Placental pericyte (primary cell): ENCODE results near the gene GPATCH4. TPM values are rescaled to one million over a fixed set of nuclear protein-coding genes. Genes with fewer than 3 reads are reported as not detected.

ENCODE experiments used
- total RNA-seq: library from RNA; depleted of rRNA; stranded (reverse); fragments of >200 nt; gene quantifications from 2 replicates; pipeline ENCODE4 v1.2.3, GENCODE V29; 2012

The GPATCH4 gene
- 14.7 and 17.8 TPM in 2 replicates for total RNA-seq

DNA sequence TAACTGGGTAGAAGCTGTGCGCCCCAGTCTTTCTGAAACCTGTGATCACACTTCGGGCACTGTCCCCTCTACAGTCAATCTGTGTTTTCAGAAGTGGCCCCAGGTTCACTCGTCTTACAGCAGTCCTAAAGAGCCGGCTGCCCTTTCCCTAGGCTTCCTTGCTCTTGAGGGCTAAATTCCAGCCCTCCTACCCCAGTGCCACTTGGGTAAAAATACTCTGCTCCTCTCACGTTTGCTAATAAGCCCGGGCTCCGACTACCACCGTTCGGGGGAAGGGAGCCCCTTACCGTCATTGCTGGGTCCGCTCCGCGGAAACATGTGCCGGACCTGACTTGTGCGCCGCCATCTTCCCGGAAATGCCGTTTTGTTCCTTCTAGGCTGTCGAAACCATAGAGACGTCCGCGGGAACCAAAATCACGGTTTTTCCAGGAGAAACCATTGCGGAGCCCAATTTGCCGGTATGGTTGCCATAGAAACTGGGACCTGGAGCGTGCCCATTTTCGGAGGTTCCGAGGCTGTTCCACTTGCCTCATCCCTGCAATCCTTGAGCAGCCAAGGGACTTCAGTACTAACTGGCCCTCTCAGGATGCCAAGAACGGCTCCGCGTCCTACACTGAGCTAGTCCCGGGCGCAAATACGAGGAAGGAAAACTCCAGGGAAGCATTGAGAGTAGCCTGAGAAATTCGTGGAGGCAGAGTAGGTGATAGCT is at the start of gene GPATCH4:
TSS of gene GPATCH4 (minus strand) at position 358 of the 709 bp plus-strand sequence.

GRCh38 chr1:156641761-156642264 is 40.5 kb upstream of the GPATCH4 start, which contains the start of gene BCAN:
TSS of gene BCAN (plus strand) at chr1:156642117. CDS start at chr1:156646055, 3,938 bp downstream.

GRCh38 chr1:156618853-156619581 is 17.7 kb upstream of the GPATCH4 start, which contains the start of gene HAPLN2:
TSS of gene HAPLN2 (plus strand) at chr1:156619415. CDS start at chr1:156623491, 4,076 bp downstream.

GRCh38 chr1:156591432-156592157 is 9.7 kb downstream of the GPATCH4 start, which contains the start of gene NAXE:
TSS of gene NAXE (plus strand) at chr1:156591776. CDS start at chr1:156591805, 29 bp downstream.

GRCh38 chr1:156579472-156579871 is 21.8 kb downstream of the GPATCH4 start, which contains the start of gene TTC24:
TSS of gene TTC24 (plus strand) at chr1:156579723. CDS start at chr1:156581365, 1,642 bp downstream.

GRCh38 chr1:156571919-156572662 is 29.2 kb downstream of the GPATCH4 start, which contains the start of gene IQGAP3:
TSS of gene IQGAP3 (minus strand) at chr1:156572565. CDS start at chr1:156572529, 36 bp downstream.

Other genes starting within 250 kb of the GPATCH4 start
- 0.14 TPM in 1 of 2 replicates, not detected in the other for gene RHBG, start 232.3 kb downstream of the GPATCH4 start, total RNA-seq
- gene MEF2D, start 100.7 kb downstream of the GPATCH4 start, total RNA-seq: 23.2 and 29.8 TPM in 2 replicates
- gene IQGAP3, start 28.9 kb downstream of the GPATCH4 start, total RNA-seq: 0.88 and 62.7 TPM in 2 replicates
- gene TTC24, start 21.8 kb downstream of the GPATCH4 start, total RNA-seq: not detected in 2 replicates
- 41.8 and 56.4 TPM in 2 replicates for gene NAXE, start 9.7 kb downstream of the GPATCH4 start, total RNA-seq
- not detected in 2 replicates for gene HAPLN2, start 17.9 kb upstream of the GPATCH4 start, total RNA-seq
- gene BCAN, start 40.6 kb upstream of the GPATCH4 start, total RNA-seq: not detected in 2 replicates
- 2.0 and 69.7 TPM in 2 replicates for gene NES, start 75.9 kb upstream of the GPATCH4 start, total RNA-seq
- gene CRABP2, start 104.1 kb upstream of the GPATCH4 start, total RNA-seq: 1.7 and 12.7 TPM in 2 replicates
- 6.7 and 10.1 TPM in 2 replicates for gene METTL25B, start 127.0 kb upstream of the GPATCH4 start, total RNA-seq
- 18.2 and 25.9 TPM in 2 replicates for gene ISG20L2, start 127.3 kb upstream of the GPATCH4 start, total RNA-seq
- gene MRPL24, start 139.6 kb upstream of the GPATCH4 start, total RNA-seq: 20.6 and 37.7 TPM in 2 replicates
- gene HDGF, start 150.2 kb upstream of the GPATCH4 start, total RNA-seq: 225 and 327 TPM in 2 replicates
- 26.5 and 31.5 TPM in 2 replicates for gene PRCC, start 166.1 kb upstream of the GPATCH4 start, total RNA-seq
- 0.14 TPM in 1 of 2 replicates, not detected in the other for gene SH2D2A, start 215.4 kb upstream of the GPATCH4 start, total RNA-seq